NCI-H1930 (cell line): ENCODE measurements around the gene APOL2.
"Not testable (repeated sequence)": the region's sequence is repeated elsewhere in the genome, so short reads cannot be mapped to it uniquely, and the experiment has no call there.

Source experiments
- DNase-seq, 2 experiments: peaks; one replicate each; lab custom pipeline; 2025; lab: John Stamatoyannopoulos, UW

Gene APOL2

DNA sequence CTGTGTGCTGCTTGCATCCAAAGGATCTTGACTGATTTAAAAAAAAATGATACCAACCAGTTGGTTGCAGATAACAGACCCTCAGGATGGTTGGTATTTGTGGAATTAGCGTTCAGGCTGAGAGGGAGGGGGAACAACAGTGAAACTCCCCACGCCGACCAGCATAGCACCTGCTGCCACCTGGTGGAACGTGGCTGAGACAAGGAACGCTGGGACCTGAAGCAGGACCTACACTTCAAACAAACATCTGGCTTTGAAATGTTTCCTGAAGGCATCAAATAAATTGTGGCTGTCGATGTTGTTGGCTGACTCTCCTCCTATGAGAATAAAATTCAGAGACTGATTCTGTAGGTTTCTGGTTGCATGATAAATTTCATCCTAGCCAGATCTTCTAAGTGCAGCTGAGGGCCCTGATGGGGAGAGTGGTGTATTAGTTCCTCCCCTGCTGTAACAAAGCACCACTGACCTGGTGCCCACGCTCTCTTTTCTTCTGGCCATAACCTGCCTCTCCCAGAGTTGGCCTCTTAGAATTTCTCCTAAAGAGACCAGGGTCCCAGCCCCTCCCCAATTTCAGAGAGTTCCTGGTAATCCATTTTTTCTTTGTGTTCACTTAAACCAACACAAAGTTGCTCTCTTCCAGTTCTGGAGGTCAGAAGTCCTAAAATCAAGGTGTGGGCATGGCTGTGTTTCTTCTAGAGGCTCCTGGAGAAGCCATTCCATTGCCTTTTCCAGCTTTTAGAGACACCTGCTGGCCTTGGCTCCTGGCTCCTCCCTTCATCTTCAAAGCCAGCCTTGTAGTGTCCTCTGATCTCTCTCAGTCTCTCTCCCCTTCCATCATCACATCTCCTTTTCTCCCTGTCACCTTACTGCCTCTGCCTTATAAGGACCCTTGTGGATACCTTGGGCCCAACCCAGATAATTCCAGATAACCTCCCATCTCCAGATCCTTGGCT lies 17.3 kb downstream of the APOL2 start:
- DNase-seq: peak in 1 of 2 experiments; percentile 45

DNA sequence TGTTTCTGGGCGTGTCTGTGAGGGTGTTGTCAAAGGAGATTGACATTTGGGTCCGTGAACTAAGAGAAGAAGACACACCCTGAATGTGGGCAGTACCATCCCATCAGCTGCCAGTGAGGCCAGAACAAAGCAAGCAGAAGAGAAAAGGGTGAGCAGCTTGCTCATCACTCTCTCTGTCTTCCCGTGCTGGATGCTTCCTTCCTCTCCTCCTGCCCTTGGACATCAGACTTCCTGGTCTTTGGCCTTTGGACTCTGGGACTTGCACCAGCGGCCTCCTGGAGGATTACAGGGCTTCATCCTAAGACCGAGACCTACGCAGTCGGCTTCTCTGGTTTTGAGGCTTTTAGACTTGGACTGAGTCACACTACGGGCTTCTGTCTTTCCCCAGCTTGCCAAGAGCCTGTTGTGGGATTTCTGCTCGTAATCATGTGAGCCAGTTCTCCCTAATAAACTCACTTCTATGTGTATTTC lies 18.8 kb downstream of the APOL2 start:
- no peak for DNase-seq

- no peak for DNase-seq
Measured at GRCh38 chr22:36218648-36219193, 20.6 kb downstream of the APOL2 start.

DNA sequence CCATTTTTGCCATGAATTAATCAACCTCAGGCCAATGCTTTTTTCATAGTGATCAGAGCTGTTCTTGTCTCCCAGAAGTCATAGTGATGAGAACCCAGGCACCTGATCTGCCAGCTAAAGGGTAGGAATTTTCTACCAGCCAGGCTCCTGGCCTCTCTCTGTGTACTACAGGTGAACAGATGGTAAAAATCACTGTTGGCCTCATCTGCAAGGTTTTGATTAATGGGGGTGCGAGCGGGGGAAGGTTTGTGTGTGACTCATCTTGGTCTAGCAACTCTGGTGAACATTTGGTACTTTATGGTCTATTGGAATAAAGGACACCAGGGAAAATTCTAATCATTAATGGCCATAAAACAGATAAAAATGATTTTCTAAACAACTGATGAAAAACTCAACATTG lies 23.3 kb downstream of the APOL2 start:
- no peak for DNase-seq

GRCh38 chr22:36213586-36213985 lies 25.7 kb downstream of the APOL2 start:
- no peak for DNase-seq

DNA sequence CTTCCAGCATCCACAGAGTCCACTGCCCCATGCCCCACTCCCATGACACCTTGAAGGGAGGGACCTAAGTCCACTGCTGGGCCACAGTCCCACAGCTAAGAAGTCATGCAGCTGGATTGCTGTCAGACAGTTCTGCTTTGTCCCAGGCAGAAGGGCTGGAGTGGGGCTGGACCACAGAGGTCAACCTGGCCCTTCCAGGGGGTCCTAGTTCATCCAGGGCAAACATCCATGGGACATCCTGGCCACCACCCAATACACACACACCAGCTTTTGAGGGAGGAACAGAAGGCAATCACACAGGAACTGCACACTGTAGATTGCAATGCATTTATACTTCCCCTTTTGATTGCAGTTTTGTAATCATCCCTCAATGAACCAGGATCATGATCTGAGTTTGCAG lies 26.4 kb downstream of the APOL2 start:
- DNase-seq: no peak

- no peak for DNase-seq
Measured at GRCh38 chr22:36211237-36211861, 28.0 kb downstream of the APOL2 start.

GRCh38 chr22:36210224-36210623 lies 29.1 kb downstream of the APOL2 start:
- DNase-seq: no peak

DNA sequence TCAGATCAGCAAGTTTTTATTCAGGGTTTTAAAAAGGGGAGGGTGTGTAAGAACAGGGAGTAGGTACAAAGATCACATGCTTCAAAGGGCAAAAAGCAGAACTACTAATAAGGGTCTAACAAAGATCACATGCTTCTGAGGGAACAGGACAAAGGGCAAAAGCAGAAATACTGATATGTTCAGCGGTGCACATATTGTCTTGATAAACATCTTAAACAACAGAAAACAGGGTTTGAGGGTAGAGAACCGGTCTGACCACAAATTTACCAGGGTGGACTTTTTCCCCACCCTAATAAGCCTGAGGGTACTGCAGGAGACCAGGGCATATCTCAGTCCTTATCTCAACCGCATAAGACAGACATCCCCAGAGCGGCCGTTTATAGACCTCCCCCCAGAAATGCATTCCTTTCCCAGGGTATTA lies 29.8 kb downstream of the APOL2 start:
- not testable (repeated sequence) for DNase-seq

DNA sequence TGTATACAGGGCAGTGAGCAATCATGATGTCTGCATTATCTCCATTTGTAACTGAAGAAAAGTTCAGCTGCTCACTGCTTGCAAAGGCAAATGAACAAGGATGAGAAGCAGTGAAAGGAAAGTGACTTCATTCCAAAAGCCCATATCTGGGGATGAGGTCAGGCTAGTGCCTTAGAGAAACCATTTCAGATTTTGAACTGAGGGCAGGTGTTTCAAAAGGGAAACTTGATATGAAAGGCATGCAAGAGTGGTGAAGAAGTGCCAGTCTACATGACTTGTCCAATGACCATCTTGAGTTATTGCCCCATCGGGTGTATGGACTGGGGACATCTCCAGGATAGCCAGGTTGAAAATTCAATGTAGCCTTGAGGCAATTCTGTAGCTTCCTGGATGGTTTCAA lies 30.4 kb downstream of the APOL2 start:
- no peak for DNase-seq

DNA sequence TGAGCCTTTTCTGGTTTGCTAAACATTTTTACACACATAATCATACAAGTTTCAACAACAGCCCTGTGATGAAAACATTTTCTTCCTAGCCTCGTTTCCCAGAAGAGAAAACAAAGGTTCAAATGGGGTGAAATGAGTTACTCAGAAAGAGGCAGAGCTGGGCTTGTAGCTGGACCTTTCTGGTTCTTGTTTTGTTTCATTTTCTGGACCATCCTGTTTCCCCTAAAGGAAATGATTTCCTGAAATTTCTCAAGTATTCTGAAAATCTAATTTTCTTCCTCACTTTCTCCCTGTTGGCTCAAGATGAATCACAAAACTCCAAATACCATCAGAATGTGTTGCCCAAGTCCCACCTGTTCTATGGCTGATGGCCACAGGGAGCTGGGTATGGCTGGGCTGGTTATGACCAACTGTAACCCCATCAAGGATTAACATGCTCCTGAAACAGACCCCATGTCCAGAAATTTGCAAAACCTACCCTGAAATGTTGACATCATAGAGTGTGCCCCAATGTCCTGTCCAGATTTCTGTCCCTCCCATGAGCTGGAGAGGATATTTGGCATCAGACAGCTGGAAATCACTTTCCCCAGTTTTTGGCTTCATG lies 31.1 kb downstream of the APOL2 start:
- no peak for DNase-seq

GRCh38 chr22:36206255-36206654 lies 33.1 kb downstream of the APOL2 start:
- DNase-seq: no peak

DNA sequence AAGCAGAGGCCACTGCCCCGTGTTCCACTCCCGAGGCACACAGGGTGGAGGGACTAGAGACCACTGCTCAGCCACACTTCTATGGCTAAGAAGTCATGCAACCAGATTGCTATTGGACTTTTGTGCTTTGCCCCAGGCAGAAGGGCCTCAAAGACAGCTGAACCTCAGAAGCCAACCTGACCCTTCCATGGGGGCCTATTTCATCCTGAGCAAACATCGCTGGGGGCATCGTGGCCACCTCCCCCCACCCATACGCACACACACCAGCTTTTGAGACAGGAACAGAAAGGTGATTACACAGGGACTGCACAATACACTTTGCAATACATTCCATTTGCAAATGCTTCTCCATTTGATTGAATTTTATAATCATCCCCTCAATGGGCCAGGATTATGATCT lies 33.8 kb downstream of the APOL2 start:
- not testable (repeated sequence) for DNase-seq

DNA sequence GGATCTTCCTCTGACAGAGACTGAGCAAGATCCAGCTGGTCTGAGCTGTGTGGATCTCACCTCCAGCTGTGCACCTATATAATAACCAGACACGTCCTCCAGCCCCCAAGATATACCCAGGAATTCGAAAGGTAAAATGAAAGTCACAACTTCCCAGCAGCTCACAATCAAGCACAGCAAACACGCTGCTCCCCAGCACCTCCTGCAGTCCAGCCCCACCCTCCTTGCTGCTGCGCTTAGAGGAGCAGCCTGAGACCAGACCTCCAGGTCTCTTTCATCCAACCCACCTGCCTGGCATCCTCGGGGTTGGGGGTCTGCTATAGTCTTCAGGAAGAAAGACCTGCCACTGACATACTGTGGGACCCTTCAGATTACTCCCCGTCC lies 34.7 kb downstream of the APOL2 start:
- DNase-seq: no peak

- DNase-seq: no peak
Measured at GRCh38 chr22:36204001-36204631, 35.2 kb downstream of the APOL2 start.

DNA sequence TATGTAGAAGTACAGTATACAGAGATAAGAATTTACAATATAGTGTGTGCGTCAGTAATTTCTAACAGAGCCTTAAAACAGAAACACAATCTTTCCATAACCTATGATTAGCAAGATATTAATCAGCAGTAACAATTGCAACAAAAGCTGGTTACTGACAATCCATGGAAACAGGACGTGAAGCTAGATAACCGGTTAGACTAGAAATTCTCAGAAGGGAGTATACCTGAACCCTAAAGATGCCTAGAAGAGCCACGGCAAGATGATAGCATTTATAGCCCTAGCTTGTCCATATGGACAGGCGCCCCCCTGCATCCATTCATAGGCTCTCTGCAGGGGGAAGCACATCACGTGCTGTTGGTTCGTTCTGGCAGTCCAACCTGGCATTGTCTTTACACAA lies 35.9 kb downstream of the APOL2 start:
- DNase-seq: not testable (repeated sequence)

- not testable (repeated sequence) for DNase-seq
Measured at GRCh38 chr22:36202906-36203305, 36.4 kb downstream of the APOL2 start.

DNA sequence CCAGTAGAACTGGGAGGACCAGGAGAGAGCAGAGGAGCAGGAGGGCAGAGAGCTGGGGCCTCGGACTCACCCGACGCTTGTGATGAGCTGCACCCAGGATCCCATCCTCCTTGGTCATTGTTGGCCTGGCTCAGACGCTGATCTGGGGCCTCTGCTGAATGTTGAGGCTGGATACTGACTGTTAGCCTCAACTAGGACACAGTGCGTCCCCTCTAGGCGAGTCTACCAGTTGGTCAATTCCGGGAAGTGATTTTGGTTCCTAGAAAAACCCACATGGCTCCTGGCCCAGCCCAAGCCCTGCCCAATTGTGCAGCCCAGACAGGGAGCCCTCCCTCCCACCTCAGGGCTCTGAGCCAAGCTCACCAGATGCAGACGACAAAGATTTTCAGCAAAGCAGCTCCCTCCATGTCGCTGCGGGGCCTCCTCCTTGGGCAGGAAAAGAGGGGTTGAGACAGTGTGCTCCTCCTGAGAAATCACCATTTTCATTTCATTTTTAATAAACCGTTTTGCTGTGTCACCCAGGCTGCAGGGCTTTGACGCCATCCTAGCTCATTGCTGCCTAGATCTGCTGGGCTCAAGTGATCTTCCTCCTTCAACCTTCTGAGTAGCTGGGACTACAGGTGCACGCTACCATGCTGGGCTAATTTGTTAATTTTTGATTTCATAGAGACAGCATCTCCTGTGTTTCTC lies 37.6 kb downstream of the APOL2 start, which contains the start of gene APOL4:
Gene APOL4 (minus strand): TSS at position 180 of the 690 bp plus-strand sequence. CDS start 75 bp downstream, at position 105.
- no peak for DNase-seq

DNA sequence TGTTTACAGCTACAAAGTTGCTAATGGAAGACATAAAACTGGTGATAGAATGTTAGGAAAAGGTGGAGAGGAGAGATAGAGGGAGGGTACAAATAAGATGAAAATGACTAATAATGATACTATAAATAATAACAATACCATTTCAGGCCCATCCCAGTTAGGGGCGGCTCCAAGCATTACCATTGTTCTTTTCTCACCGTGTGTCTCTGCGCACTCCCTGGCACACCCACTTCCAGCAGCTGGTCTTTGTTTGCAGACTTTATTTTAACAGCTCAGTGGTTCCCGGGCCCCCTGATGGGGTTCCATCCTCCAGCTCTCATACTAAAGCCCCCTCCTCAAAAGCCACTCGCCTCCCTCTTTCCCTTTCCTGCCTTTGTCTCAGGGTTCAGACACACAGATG lies 38.3 kb downstream of the APOL2 start:
- DNase-seq: not testable (repeated sequence)

DNA sequence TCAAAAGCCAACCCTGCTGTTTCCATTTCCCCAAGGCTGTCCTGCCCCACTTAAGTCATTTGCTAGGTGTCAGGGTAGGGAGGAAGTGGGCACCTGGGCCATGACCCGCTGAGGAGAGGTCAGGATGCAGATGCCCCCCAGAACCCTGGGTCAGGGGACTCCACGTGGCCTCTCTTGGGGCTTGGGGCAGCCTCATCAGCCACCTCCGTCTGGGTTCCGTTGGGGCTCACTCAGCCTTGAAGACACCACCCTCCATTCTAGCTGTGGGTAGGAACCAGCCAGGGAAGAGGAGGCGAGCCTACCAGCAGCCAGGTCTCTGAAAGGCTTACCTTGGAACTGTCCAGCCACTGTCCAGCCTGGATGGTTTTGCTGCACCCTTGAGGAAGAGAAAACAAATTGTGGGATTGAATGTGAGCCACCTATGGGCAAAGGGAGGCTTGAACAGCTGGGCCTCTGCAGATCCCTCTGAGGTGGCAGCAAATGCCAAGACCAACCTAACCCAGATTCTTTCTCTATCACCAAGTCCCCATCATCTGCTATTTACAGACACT lies 40.3 kb downstream of the APOL2 start:
- no peak for DNase-seq

- DNase-seq: no peak
Measured at GRCh38 chr22:36198536-36198935, 40.8 kb downstream of the APOL2 start.
